GM19452 (cell line): Measurements from ENCODE around the gene ZNF577.
A peak's percentile ranks its signal among the peaks of the same experiment; 100 is the strongest.
"Not testable (repeated sequence)": the region's sequence is repeated elsewhere in the genome, so short reads cannot be mapped to it uniquely, and the experiment has no call there.

Experiments
- ATAC-seq: cut with Tn5 transposase; IDR thresholded peaks from one replicate; pipeline ENCODE4 v1.9.1; 2021; ENCODE audit not compliant: unreplicated experiment

Gene ZNF577

DNA sequence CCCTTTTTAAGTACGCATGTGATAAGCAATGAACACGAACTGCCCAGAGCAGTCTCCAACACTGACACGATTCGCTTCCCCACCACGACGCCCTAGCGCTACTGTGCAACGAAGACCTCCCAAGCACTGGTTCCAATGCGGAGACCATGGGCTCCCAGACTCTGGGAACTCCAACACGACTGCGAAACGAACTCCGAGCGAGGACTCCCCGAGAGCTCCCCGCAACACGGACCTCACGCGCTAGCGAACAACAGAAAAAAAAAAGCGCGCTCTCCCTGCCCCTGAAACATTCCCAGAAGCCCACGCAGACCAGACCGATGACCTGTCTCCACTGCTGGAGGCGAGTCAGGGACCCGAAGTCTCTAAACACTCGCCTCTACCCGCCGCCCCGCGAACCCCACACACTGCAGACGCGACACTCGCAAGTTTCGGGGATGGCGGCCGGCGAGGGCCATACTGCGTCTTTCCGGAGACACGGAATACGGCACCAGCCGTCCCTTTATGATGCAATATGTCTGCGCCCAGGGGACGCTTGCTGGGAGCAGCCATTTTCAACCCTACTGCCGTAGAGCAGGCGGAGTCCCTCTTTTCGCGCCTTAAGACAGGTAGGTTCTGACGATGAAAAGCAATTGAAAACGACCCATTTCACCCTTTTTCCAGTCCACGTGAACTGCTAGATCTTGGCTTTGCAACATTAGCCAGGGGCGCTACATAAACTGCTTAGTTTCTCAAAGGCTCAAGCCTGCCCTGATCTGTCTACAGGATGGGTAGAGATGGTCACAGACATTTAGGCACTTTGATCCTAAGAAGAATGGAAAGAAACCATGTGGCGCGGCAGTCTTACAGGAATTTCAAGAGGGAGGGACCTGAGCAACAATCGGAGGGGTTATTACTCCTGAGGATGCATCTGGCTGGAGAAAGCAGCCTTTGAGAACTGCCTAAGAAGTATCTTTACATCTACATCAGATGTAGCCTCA lies at the start of gene ZNF577:
TSS of gene ZNF577 (minus strand) at position 430 of the 977 bp plus-strand sequence. CDS start 7,569 bp downstream, outside the sequence.
- no peak for ATAC-seq

DNA sequence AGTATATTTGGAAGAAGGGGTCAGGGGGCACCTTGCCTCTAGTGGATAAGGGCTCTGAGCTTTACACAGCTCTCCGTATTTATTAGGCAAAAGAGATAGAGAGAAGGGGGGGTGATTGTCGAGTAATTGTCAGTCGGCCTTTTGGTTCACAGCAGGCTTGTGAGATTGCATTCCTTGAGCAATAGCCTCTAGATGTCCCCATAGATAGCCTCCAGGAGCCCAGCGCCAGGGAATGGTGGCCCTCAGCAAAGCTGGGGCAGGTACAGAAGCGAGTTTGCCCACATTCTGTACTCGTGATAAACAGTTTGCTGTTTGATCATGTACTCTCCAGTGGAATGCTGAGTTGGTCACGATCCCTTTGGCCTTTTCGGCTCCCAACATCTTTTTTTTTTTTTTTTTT lies 44.2 kb upstream of the ZNF577 start:
- no peak for ATAC-seq

DNA sequence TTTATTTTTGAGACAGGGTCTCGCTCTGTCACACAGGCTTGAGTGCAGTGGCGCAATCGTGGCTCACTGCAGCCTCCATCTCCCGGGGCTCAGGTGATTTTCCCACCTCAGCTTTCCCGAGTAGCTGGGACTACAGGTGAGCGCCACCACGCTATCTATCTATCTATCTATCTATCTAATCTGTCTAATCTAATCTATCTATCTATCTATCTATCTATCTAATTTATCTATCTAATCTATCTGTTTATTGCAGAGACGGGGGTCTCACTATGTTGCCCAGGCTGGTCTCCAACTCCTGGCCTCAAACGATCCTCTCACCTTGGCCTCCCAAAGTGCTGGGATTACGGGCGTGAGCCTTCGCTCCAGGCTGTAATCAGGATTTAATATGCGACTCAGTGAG lies 40.1 kb upstream of the ZNF577 start:
- ATAC-seq, result no peak

DNA sequence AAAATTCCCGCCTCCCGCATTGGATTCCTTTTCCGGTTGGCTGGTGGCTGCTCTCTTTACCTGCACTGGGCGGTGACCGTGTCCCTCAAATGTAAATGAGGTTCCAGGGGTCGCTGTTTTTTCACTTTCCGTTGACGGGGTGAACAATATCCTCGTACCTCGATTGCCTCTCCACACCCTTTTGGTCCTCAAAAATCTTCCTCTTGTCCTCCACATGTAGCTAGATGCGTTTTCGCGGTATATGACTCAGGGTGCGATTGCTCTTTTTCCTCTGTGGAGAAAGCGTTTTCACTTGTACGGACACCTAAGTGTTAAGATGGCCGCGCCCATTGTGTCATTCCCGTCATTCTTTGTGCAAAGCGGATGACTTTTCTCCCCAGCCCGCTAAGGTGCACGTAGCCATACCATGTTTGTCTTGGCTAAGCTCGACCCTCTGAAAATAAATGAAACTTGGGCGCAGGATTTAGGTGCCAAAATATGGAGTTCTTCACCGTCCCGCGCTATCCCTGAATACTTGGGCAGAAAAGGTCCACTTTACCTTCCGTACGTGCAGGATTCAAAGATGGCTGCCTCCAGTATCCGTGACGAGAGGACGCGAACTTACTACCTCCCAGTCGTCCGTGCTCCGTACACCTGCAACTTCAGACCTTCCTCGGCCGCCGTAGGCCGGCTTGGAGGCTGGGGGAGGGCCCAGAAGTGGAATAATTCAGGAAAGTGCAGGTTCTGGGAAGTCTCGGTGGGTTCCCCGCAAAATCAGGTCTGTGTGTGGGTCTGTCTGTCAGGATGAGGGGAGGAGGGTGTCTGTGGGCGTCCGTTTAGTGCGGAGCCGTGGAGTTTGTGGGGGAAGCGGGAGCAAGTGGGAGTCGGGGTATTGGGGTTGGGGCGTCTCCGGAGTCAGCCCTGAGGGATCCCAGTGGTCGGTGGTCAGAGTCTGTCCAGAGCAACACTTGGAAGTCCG lies 39.3 kb upstream of the ZNF577 start, which contains the start of gene ZNF613:
TSS of gene ZNF613 (plus strand) at position 689 of the 958 bp plus-strand sequence. CDS start 8,749 bp downstream, outside the sequence.
- peak; percentile 76 for ATAC-seq

DNA sequence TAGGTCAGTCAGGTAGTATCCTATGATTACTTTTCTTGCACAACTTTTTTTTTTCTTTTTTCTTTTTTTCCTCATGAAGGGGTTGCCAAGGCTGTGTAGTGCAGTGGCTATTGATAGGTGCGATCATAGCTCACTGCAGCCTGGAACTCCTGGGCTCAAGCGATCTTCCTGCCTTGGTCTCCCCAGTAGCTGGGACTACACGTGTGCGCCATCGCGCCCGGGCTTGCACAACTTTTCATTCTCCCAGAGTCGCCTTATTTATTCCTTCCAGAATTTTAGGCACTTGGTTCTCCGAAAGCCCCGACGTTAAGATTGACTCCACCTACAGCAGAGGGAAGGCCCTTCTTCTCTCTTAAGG lies 38.7 kb upstream of the ZNF577 start:
- ATAC-seq, result peak; percentile 5

DNA sequence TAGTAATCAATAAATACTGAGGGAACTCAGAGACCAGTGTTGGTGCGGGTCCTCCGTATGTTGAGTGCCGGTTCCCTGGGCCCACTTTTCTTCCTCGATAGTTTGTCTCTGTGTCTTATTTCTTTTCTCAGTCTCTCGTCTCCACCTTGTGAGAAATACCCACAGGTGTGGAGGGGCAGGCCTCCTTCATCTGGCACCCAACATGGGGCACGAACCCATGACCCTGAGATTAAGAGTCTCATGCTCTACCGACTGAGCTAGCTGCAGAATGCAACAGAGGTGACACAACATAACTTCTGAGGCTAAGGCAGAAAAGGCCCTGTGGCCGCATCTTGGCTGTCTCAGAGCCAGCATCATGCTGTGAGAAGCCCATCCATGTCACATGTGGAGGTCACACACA lies 34.2 kb upstream of the ZNF577 start:
- ATAC-seq, result no peak

DNA sequence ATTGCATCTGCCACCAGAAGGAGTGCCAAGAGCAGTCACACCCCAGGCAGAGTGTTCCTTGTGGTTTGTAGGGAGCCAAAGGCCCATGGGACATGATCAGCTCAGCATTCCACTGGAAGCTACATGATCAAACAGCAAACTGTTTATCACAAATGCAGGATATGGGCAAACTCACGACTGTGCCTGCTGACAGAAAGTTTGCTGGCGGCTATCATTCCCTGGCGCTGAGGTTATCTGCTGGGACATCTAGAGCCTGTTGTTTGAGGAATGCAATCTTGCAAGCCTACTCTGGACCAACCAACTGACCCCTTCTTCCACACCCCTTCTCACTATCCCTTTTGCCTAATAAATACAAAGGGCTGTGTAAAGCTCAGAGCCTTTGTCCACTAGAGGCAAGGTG lies 31.9 kb upstream of the ZNF577 start:
- no peak for ATAC-seq

DNA sequence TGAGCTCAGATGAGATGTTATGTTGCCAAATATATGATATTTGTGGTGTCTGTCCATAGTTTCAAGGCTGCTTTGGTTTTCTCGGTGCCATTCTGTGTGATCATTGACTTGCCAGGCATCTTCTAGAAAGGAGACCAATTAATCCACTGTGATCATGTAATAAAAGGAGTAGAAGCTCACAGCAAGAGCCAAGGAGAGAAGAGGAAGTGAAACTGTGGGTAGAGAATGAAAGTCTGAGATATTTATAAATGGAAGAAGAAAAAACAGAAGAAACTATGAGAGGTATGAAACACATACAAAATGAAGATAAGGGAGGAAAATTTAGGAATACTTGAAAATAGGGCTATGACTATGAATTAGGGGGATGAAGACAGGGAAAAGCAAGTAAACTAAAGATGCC lies 28.4 kb upstream of the ZNF577 start:
- ATAC-seq, result no peak

DNA sequence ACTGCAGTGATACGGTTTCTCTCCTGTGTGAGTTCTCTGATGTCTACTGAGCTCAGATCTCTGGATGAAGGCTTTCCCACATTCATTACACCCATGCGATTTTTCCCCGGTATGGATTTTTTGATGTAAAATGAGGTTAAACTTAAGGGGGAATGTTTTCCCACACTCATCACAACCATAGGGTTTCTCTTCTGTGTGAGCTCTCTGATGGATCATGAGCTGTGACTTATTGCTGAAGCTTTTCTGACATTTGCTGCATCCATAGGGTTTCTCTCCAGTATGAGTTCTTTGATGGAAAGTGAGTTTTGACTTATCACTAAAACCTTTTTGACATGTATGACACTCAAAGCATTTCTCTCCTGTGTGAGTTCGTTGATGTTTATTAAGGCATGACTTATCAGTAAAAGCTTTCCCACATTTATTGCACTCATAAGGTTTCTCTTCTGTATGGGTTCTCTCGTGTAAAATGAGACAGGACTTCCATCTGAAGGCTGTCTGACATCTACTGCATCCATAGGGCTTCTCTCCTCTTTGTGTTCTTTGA lies 27.6 kb upstream of the ZNF577 start:
- ATAC-seq, result no peak

DNA sequence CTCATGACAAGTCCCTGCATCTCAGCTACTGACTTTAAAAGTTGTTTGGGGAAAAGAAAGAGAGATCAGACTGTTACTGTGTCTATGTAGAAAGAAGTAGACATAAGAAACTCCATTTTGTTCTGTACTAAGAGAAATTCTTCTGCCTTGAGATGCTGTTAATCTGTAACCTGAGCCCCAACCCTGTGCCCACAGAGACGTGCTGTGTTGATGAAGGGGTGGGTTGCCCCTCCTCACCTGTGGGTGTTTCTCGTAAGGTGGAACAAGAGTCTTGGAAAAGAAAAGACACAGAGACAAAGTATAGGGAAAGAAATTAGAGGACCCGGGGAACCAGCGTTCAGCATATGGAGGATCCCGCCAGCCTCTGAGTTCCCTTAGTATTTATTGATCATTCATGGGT lies 20.2 kb upstream of the ZNF577 start:
- not testable (repeated sequence) for ATAC-seq

DNA sequence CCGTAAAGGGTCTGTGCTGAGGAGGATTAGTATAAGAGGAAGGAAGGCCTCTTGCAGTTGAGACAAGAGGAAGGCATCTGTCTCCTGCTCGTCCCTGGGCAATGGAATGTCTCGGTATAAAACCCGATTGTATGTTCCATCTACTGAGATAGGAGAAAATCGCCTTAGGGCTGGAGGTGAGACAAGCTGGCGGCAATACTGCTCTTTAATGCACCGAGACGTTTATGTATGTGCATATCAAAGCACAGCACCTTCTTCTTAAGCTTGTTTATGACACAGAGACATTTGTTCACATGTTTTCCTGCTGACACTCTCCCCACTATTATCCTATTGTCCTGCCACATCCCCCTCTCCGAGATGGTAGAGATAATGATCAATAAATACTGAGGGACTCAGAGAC lies 18.4 kb upstream of the ZNF577 start:
- not testable (repeated sequence) for ATAC-seq

DNA sequence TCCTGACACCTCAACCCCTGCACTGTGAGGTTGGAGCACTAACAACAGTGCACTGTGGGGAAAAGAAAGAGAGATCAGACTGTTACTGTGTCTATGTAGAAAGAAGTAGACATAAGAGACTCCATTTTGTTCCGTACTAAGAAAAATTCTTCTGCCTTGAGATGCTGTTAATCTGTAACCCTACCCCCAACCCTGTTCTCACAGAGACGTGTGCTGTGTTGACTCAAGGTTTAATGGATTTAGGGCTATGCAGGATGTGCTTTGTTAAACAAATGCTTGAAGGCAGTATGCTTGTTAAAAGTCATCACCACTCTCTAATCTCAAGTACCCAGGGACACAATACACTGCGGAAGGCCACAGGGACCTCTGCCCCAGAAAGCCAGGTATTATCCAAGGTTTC lies 17.9 kb upstream of the ZNF577 start:
- not testable (repeated sequence) for ATAC-seq

DNA sequence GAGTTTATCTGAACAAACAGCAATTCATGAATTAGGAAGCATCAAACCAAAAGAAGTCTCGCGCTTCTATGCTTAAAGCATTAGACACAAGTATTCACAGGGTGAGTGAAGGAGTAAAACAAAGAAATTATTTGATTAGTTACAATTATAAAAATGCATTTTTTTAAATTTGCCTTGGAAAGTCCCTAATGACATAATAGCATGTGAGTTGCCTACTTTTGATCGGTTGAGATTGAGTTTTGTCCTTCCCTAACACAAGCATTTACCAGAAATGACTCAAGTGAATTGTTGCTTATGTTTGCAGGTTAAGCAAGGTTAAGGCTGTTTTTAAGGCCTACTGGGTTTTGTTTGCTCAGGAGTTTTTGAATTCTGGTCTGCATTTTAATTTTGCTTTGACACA lies 17.5 kb upstream of the ZNF577 start:
- peak; percentile 16 for ATAC-seq

DNA sequence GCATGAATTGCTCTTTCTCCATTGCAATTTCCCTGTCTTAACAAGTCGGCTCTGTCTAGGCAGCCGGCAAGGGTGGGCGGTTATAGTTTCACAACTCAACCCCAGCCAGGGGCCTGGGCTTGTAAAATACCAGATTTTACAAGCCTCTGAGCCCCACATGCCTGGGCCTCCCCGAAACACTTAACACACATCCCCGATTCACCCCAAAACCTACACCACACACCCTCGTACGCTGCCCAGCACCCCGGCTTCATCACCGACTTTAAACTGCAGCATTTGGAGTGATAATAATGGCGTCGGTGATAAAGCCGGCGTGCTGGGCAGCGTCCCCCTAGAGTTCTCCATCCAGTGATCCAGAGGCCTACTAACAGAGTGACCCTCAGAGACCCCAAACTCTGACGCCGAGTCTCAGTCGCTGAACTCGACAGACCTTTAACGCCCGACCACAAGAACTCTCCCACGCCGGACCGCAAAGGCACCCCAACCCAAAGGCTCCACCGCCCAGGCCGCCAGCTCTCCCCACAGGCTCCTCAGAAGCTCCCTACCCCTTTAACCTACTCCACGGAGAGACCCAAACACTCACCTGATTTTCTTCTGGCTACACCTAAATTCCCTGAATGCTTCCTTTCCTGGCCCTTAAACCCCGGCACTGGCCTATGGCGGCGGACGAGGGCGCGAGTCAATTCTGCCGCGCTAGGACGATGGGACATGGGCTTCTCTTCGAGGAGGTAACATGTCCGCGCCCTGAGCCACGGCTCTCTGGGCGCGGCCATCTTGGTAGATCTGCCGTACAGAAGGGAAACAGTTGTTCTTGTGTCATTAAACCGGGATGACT lies 16.8 kb upstream of the ZNF577 start, which contains the start of gene ZNF649:
TSS of gene ZNF649 (minus strand) at position 687 of the 835 bp plus-strand sequence. CDS start 4,910 bp downstream, outside the sequence.
- peak; percentile 78 for ATAC-seq

DNA sequence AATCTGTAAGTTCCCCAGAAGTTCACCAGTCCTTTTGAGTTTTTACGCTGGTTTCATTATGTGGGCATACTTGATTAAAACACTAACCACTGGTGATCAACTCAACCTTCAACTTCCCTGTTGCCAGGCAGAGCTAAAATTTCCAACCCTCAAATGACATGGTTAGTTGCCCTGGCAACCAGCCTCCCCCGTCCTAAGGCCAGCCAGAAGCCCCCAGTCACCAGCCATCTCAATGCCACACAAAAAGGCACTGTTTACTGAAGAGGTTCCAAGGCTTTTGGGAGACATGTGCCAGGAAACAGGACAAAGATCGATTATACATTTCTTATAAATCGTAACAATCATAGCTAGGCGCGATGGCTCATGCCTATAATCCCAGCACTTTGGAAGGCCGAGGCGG lies 15.4 kb upstream of the ZNF577 start:
- no peak for ATAC-seq

DNA sequence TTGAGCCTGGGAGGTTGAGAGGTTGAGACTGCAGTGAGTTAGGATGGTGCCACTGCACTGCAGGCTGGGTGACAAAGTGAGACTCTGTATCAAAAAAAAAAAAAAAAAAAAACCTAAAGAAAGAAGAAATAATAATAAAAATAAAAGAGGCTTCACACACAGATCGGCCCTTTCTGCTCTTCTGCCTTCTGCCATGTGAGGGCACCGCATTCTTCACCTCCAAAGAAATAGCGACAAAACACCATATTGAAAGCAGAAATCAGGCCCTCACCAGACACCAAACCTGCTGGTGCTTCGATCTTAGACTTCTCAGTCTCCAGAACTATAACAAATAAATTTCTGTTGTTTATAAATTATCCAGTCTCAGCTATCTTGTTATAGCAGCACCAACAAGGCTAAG lies 14.1 kb upstream of the ZNF577 start:
- no peak for ATAC-seq

DNA sequence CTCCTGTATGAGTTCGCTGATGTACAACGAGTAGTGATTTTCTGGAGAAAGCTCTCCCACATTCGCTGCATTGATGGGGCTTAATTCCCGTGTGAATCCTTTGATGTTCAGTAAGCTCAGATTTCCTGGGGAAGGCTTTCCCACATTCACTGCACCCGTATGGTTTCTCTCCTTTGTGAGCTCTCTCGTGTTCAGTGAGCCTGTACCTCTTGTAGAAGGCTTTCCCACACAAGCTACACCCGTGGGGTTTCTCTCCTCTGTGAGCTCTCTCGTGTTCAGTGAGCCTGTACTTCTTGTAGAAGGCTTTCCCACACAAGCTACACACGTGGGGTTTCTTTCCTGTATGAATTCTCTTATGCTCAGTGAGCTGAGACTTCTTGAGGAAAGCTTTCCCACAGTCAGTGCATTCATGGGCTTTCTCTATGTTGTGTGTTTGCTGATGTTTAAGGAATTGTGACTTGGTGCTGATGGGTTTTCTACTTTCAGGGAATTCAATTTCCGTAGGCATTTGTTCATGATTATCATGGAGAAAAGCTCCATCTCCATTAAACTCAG lies 3.5 kb upstream of the ZNF577 start:
- ATAC-seq, result no peak

DNA sequence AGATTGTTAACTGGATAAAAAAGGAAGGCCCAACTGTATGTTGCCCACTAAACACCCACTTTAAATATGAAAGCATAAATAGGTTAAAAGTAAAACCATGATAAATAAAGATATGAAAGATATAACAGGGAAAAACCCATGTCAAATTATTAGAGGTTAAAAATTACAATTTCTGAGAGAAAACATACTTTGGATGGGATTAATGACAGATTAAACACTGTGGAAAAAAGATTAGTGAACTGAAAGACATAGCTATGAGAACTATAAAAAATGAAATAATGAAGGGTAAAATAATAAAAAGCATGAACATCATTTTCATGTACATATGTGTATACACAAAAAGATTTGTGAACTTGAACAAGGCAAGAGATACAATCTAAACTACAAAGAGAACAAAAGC lies 2.2 kb upstream of the ZNF577 start:
- ATAC-seq, result no peak

DNA sequence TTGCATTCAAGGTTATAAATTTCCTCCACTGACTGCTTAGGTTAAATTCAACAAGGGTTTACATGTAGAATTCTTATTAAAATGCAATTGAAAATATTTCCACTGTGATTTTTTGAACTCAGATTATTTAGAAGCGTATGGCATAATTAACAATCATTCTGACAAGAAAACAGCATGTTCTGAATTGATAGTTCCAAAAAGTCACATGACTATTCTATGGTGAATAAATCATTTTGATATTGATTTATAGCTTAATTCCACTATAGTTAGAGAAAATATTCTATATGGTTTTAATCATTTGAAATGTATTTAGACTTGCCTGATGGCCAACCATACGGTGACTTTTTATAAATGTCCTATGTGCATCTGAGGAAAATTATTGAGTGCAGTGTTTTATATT lies 3.0 kb downstream of the ZNF577 start:
- no peak for ATAC-seq

DNA sequence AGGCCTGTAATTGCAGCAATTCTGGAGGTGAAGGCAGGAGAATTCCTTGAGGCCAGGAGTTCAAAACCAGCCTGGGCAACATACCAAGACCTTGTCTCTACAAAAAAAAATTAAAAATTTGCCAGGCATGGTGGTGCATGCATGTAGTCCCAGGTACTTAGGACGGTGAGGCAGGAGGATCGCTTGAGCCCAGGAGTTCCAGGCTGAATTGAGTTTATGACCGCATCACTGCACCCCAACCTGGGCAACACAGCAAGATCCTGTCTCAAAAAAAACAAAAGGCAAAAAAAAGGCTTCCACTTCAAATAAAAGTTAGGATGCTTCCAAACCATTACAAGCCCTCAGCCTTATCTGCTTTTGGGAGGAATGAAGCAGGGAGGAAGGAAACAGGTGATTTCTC lies 5.2 kb downstream of the ZNF577 start:
- ATAC-seq, result no peak
